Esophagus muscularis mucosa (tissue), 4 donors: ENCODE data around the gene NAV1.

Experiments used
- EP300 ChIP-seq: sonication (generic); formaldehyde crosslinking; IDR thresholded peaks from one replicate; pipeline ENCODE4 v1.6.1; 2017; ENCODE audit warnings: antibody characterized with exemption
- POLR2A ChIP-seq: fragments of 450-650 bp; IDR thresholded peaks from one replicate; pipeline ENCODE4 v1.6.1; 2017; ENCODE audit warnings: antibody characterized with exemption, moderate library complexity, mild to moderate bottlenecking, low read depth
- POLR2AphosphoS5 ChIP-seq, 2 donors: sonication (generic); formaldehyde crosslinking; IDR thresholded peaks; one replicate each; pipeline ENCODE4 v1.6.1; 2017; ENCODE audit warnings: antibody characterized with exemption in 2 of 2
- TF ChIP-seq, protein P1 (sequence below), 3 experiments: fragments of 200-600 bp in 2 of 3; fragments of 450-650 bp in 1 of 3; sonication (generic) in 2 of 3; IDR thresholded peaks; one replicate each; pipeline ENCODE4 v1.5.1; 2017 to 2019; ENCODE audit warnings: antibody characterized with exemption in 3 of 3, mild to moderate bottlenecking in 2 of 3, moderate library complexity in 1 of 3

DNA sequence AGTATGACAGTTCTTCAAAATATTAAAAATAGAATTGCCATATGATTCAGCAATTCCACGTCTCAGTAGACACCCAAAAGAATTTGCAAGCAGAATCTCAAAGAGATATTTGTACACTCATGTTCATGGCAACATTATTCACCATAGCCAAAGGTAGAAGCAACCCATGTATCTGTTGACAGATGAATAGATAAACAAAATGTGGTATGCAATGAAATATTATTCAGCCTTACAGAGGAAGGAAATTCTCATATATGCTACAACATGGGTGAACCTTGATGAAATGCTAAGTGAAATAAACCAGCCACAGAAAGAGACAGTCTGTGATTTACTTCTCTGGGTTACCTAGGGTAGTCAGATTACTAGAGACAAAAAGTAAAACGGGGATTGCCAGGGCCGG is 47.0 kb downstream of the NAV1 start:
- TF ChIP-seq, protein P1, sequence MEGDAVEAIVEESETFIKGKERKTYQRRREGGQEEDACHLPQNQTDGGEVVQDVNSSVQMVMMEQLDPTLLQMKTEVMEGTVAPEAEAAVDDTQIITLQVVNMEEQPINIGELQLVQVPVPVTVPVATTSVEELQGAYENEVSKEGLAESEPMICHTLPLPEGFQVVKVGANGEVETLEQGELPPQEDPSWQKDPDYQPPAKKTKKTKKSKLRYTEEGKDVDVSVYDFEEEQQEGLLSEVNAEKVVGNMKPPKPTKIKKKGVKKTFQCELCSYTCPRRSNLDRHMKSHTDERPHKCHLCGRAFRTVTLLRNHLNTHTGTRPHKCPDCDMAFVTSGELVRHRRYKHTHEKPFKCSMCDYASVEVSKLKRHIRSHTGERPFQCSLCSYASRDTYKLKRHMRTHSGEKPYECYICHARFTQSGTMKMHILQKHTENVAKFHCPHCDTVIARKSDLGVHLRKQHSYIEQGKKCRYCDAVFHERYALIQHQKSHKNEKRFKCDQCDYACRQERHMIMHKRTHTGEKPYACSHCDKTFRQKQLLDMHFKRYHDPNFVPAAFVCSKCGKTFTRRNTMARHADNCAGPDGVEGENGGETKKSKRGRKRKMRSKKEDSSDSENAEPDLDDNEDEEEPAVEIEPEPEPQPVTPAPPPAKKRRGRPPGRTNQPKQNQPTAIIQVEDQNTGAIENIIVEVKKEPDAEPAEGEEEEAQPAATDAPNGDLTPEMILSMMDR (IDR thresholded peaks at IDR 0.05), result no peak
- TF ChIP-seq EP300, result no peak
- TF ChIP-seq POLR2AphosphoS5 (IDR thresholded peaks at IDR 0.05), result no peak
- TF ChIP-seq POLR2A, result no peak
